NCI-H1694 treated with DMSO at 0.1 percent for 48 hours (cell line): ENCODE measurements around the gene TTLL13.

Experiments used
- DNase-seq: peaks from one replicate; lab custom pipeline; 2025; lab: John Stamatoyannopoulos, UW

The TTLL13 gene

GRCh38 chr15:90217671-90218394 lies 31.5 kb upstream of the TTLL13 start:
- DNase-seq: no peak

- no peak for DNase-seq
These were observed 29.8 kb upstream of the TTLL13 start for GRCh38 chr15:90219421-90220141.

- DNase-seq: peak; percentile 68
These were observed 28.0 kb upstream of the TTLL13 start for GRCh38 chr15:90221246-90221900.

GRCh38 chr15:90222547-90222946 lies 26.8 kb upstream of the TTLL13 start:
- no peak for DNase-seq

GRCh38 chr15:90223441-90224165 lies 25.8 kb upstream of the TTLL13 start:
- DNase-seq: no peak

GRCh38 chr15:90225047-90225446 lies 24.3 kb upstream of the TTLL13 start:
- no peak for DNase-seq

- no peak for DNase-seq
These were observed 23.7 kb upstream of the TTLL13 start for GRCh38 chr15:90225504-90226234.

- DNase-seq: no peak
These were observed 22.0 kb upstream of the TTLL13 start for GRCh38 chr15:90227336-90227735.

- no peak for DNase-seq
These were observed 21.3 kb upstream of the TTLL13 start for GRCh38 chr15:90227816-90228772.

GRCh38 chr15:90228960-90229359 lies 20.4 kb upstream of the TTLL13 start:
- DNase-seq: no peak

GRCh38 chr15:90230071-90230494 lies 19.3 kb upstream of the TTLL13 start:
- no peak for DNase-seq

- no peak for DNase-seq
These were observed 18.7 kb upstream of the TTLL13 start for GRCh38 chr15:90230610-90231009.

GRCh38 chr15:90231028-90232017 lies 18.0 kb upstream of the TTLL13 start:
- DNase-seq: no peak

GRCh38 chr15:90232196-90232595 lies 17.2 kb upstream of the TTLL13 start:
- DNase-seq: no peak

- no peak for DNase-seq
These were observed 16.4 kb upstream of the TTLL13 start for GRCh38 chr15:90232941-90233386.

GRCh38 chr15:90233387-90234095 lies 15.8 kb upstream of the TTLL13 start, which contains the start of gene CIB1:
Gene CIB1, minus strand, starts transcription at chr15:90233941. Its CDS starts 56 bp downstream, at chr15:90233885.
- peak; percentile 72 for DNase-seq

- no peak for DNase-seq
These were observed 15.0 kb upstream of the TTLL13 start, which contains the start of gene GDPGP1 for GRCh38 chr15:90234096-90234988. Gene GDPGP1, plus strand, starts transcription at chr15:90234209. Its CDS starts 6,700 bp downstream, at chr15:90240909.
